ENCODE results near the gene TFPT. TPM values are rescaled to one million over a fixed set of nuclear protein-coding genes. Genes with fewer than 3 reads are reported as not detected.

TFPT gene
- total and polyA plus RNA-seq, 10 of the 15 experiments (the other 5 are each of a cell fraction or from before 2014, with no cell fraction given) = 1.7 to 40.2 (median 25.6) TPM

GRCh38 chr19:54160854-54161253 lies 45.4 kb upstream of the TFPT start:
- Histone ChIP-seq H3K9me3 (replicated peaks; ENCODE audit: control insufficient read depth, insufficient read depth, low read length) (no peaks in the 10 kb centered on the region; the same call in 2 of the 3 replicates), H3K4me1 (ENCODE audit: control insufficient read depth, insufficient read depth, low read length) (peaks cover 4% of the 10 kb centered on the region; the same call in 1 of the 2 replicates), H3K79me2 (ENCODE audit: control insufficient read depth, insufficient read depth, low read length) (peaks cover 8% of the 10 kb centered on the region), H3K9ac (ENCODE audit: control insufficient read depth, insufficient read depth, low read length) (peak overlapping the region; percentile 82), H3K4me2 (ENCODE audit: control insufficient read depth, insufficient read depth) (peak overlapping the region; percentile 97), H4K20me1 (ENCODE audit: control insufficient read depth, insufficient read depth) (no peaks in the 10 kb centered on the region), H2AFZ (ENCODE audit: control insufficient read depth, low read depth, low read length) (no peak overlapping the region), H3K36me3 (ENCODE audit: control insufficient read depth in 2 of 2, insufficient read depth in 2 of 2, low read length in 1 of 2) (peaks cover 5% of the 10 kb centered on the region in 2 experiments; a peak in 2 of 4 replicates), H3K27ac (ENCODE audit: control insufficient read depth, insufficient read depth) (no peak overlapping the region), H3K4me3 (peak overlapping the region; percentile 95), H3K27me3 (replicated peaks in 1 of 2; ENCODE audit: control insufficient read depth in 2 of 2, insufficient read depth in 2 of 2, low read length in 1 of 2) (no peaks in the 10 kb centered on the region)
- no peak for ATAC-seq
- ChIA-PET CTCF (interaction anchor here (0.6 to 2.1 kb wide), 2 partner anchors 27 to 640 kb away, joined by 3 to 4 read pairs; no protein-coding TSS in a partner anchor), RAD21 (ENCODE audit: unreplicated experiment) (interaction anchor here (1.5 kb wide), 1 partner anchor 27 kb away, joined by 3 read pairs; no protein-coding TSS in a partner anchor), SMC1A (ENCODE audit: uncharacterized antibody, unreplicated experiment) (interaction anchor here (0.7 to 1.3 kb wide), 2 partner anchors 24 to 31 kb away, joined by 3 to 5 read pairs; no protein-coding TSS in a partner anchor), POLR2A (interaction anchor here (0.7 to 4.0 kb wide), 4 partner anchors 23 to 44 kb away, joined by 8 to 30 read pairs (median 12); partner anchors contain the start of genes CNOT3 and MBOAT7)
- TF ChIP-seq SIX5 (IDR thresholded peaks at IDR 0.05; ENCODE audit: low read depth, low read length, severe bottlenecking) (no peak), MTA3 (IDR thresholded peaks at IDR 0.05; ENCODE audit: borderline replicate concordance, low read length) (no peak), HCFC1 (IDR thresholded peaks at IDR 0.05; ENCODE audit: low read length) (no peak), NFYB (IDR thresholded peaks at IDR 0.05; ENCODE audit: insufficient read depth, low read depth, low read length) (no peak), TARDBP (IDR thresholded peaks at IDR 0.05; ENCODE audit: borderline replicate concordance) (no peak), IRF5 (IDR thresholded peaks at IDR 0.05; ENCODE audit: borderline replicate concordance) (no peak), POLR2AphosphoS5 (IDR thresholded peaks at IDR 0.05; ENCODE audit: low read length) (no peak), SUZ12 (IDR thresholded peaks at IDR 0.05; ENCODE audit: unreplicated experiment) (no peak), PKNOX1 (IDR thresholded peaks at IDR 0.05) (no peak), NBN (IDR thresholded peaks at IDR 0.05) (no peak), ZNF592 (IDR thresholded peaks at IDR 0.05) (no peak)
- no peak for FAIRE-seq
- intact Hi-C loops (cut with micrococcal nuclease; ENCODE audit: unreplicated experiment) = no loop called here
- in situ Hi-C loops (cut with MboI) = no loop called here
- no TSS peak for BruUV-seq (replicated peaks)
- 64% methylated on average over 13 of the region's 13 CpGs for WGBS (ENCODE audit: insufficient coverage, insufficient replicate concordance, low lambda C conversion rate, missing lambda C conversion rate)
- no peak for DNase-seq (ENCODE audit: low read depth, low spot score)

Measured in GM12878 (cell line).